NCI-H446 treated with DMSO at 0.1 percent for 48 hours (cell line): ENCODE data around the gene RASAL2.
"Not testable (repeated sequence)": the region's sequence is repeated elsewhere in the genome, so short reads cannot be mapped to it uniquely, and the experiment has no call there.

Experiments
- DNase-seq: peaks from one replicate; lab custom pipeline; 2025; lab: John Stamatoyannopoulos, UW

Gene RASAL2

GRCh38 chr1:178232949-178233348 lies 139.0 kb downstream of the RASAL2 start:
- no peak for DNase-seq

GRCh38 chr1:178237121-178237520 lies 143.2 kb downstream of the RASAL2 start:
- no peak for DNase-seq

DNA sequence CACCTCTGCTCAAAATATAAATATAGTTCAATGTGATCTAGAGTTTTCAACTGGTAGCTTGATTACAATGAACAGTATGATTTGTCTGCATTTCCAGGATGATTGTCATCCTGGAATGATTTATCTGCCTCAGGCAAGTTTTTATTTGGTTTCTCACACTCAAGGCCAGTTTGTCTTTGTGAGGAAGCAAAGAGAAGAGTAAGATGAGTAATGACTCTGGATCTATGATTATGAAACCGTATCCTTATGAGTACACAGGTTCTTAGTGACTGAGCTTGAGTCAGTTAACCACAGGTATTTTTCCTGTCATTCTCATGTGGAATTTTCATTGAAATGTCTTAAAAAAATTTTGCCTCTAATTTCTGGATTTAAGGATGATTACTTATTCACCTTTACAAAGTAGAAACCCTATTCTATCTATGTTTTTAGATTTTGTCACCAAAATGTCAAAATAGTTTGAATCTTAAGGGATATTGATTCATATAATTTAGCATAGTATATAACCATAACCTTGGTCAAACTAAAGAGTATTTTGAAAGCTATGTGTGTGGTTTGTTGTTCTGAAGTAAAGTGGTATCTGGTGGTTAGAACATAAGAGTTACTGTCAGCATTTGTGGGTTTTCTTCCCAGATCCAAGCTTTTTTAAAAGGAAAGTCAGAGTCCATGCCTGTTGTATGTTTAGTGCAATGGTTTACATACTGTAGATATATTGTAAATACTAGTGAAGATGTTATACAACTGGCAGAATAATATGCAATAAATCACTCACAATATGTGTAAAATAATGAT lies 145.0 kb downstream of the RASAL2 start:
- DNase-seq, result no peak

- no peak for DNase-seq
Measured at GRCh38 chr1:178241057-178241456, 147.2 kb downstream of the RASAL2 start.

DNA sequence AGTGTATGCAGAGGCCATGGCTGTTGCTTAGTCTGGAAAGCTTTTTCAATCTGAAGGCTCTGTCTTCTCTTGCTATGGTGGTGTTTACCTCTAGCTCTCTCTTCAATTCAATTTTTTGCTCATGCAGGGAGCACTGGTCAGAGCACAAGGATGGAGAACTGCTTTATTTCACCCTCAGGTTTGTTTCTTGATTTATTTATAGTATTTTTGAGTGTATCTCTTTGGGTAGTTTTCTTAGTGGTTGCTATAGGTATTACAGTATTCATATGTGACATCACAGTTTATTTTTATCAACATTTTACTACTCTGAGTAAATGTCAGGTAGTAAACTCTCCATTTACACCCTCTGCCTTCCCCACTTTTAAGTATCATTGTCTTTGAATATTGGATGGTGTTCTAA lies 147.9 kb downstream of the RASAL2 start:
- DNase-seq, result no peak

DNA sequence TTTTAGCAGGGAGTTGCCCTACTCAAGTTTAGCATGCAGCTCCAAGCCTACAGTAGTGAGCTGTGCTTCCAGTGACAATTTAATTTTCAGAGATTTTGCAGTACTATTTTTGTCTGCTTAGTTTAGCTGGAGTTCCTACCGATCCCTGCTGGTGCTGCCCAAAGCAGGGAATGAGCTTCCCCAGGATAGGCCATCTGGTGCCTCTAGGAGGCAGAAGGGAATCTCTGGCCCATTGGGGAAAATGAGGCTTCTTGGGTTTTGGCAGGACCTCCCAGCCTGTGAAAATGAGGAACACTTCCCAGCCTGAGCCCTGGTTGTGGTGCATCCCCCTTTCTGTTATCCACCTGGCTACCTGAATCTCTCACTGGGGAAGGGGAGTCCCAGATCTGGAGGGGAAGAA lies 149.2 kb downstream of the RASAL2 start:
- DNase-seq, result no peak

DNA sequence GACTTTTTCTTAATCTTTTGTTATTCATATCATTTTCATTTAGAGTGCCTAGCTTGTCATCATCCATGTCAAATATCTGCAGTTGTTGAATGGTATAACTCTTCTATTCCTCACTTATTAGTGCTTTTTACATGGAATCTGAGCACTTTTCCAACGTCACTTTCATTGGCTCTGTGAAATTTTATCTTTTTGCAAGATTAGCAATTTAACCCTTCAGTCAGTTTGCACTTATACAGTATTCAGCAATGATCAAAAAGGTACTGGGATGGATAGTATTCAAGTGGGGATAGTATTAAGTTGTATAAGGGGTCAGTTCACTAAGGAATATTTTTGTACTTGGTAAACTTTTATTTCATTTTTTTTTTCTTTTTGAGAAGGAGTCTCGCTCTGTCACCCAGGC lies 150.0 kb downstream of the RASAL2 start:
- no peak for DNase-seq

DNA sequence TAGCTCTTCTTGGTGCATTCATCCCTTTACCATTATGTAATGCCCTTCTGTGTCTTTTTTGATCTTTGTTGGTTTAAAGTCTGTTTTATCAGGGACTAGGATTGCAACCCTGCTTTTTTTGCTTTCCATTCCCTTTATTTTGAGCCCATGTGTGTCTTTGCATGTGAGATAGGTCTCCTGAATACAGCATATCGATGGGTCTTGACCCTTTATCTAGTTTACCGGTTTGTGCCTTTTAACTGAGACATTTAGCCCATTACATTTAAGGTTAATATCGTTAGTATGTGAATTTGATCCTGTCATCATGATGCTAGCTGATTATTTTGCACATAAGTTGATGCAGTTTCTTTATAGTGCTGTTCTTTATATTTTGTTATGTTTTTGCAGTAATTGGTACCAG lies 154.4 kb downstream of the RASAL2 start:
- not testable (repeated sequence) for DNase-seq

DNA sequence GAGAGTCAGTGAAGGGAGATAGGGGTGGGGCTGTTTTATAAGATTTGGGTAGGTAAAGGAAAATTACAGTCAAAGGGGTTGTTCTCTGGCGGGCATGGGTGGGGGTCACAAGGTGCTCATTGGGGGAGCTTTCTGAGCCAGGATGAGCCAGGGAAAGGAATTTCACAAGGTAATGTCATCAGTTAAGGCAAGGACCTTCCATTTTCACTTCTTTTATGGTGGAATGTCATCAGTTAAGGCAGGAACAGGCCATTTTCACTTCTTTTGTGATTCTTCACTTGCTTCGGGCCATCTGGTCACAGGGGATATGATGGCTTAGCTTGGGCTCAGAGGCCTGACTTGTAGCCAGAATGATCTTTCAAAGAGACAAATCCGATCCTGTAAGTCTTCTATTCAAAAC lies 159.7 kb downstream of the RASAL2 start:
- not testable (repeated sequence) for DNase-seq

DNA sequence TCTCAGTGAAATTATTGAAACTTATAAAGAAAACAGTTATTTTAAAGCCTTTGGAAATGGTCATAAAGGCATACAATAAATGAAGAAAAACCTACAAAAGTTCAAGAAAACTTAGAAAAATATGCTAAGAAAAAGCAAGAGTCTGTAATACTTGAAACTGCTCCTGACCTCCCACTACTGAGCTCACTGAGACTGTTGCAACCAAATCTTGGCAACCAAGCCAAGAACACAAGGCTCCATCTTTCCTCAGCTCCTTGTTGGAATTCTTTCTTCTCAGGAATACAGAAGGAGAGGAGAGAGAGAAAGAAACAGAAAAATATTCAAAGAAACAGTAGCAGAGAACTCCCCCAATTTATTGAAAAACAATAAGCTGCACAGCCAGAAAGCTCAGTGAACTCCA lies 160.5 kb downstream of the RASAL2 start:
- no peak for DNase-seq

DNA sequence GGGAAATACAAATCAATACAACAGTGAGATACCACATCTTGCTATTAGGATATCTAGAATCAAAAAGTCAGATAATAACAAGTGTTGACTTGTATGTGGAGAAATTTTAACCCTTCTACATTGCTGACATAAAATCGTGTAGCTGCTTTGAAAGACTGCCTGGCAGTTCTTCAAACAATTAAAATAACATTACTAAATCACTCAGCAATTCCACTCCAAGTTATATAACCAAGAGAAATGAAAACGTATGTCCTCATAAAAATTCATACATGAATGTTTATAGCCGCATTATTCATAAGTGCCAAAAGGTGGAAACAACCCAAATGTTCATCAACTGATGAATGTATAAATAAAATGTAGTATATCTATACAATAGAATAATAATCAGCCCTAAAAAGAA lies 164.6 kb downstream of the RASAL2 start:
- no peak for DNase-seq

DNA sequence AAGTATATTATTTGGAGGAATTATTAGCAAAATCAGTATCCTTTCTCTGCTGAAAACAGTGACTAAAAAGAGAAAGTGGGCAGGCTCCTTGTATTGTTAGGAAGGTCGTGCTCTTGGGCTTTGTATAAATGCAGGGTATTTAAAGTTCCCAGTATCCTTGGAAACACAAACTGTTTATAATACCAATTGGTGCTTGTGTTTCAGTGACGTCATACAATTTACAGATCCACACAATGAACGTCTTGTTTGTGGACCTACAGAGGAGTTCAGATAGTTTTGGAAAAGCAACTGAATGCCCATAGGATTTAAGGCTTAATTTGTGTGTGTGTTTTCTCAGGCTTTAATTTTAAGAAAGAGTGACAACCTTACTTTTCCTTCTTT lies 168.2 kb downstream of the RASAL2 start:
- DNase-seq, result no peak

DNA sequence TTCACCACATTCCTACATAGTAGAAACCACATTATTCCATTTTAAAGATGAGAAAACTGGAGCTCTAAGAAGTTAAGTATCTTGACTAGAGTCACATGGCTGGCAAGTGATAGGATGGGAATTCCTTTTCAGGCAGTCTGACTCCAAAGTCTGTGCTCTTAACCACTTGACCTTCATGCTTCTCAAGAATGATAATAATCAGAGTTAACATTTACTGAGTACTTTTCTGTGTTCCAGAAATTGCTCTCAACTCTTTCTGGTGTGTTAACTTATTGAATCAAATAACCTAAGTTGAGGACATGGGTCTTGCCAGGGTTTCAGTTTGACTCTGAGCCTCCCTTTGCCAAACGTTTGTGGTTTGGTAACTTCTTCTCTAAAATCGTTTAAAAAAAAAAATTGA lies 169.4 kb downstream of the RASAL2 start:
- no peak for DNase-seq

- no peak for DNase-seq
Measured at GRCh38 chr1:178266113-178266512, 172.2 kb downstream of the RASAL2 start.

DNA sequence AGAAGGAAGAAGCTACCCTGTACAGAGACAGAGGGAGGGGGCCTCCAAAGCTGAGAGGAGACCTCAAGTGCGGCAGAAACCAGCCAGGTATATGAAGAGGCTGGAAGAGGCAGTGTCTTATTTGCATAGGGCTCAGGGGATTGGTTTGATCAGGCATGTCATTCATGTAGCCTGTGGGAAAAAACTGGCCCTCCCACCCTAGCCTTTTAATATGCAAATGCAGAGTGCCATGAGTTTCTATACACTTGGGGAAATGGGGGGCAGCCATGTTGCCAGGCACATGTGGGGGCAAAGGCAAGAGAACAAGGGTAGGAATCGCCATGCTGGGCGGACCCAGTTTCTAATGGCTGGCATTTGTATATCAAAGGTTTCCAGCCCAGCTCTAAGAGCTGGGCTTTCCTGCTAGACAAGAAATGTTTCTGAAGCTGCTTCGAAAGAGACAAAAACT lies 172.7 kb downstream of the RASAL2 start:
- no peak for DNase-seq

DNA sequence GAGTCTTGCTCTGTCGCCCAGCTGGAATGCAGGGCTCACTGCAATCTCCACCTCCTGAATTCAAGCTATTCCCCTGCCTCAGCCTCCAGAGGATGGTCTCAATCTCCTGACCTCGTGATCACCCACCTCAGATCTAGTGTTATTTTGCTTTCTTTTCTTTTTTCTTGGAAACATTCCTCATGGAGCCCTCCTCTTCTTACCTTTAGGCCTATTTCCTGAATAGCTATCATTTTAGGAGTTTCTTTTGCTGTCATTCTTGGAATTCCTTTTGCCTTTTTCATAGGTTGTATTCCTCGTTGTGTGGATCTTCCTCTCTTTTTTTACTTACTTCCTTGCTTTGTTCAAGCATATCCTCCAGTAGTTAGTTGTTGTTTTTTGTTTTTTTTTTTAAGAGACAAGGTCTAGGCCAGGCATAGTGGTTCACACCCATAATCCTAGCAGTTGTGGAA lies 173.8 kb downstream of the RASAL2 start:
- no peak for DNase-seq

GRCh38 chr1:178271471-178271870 lies 177.6 kb downstream of the RASAL2 start:
- DNase-seq, result peak; percentile 10

DNA sequence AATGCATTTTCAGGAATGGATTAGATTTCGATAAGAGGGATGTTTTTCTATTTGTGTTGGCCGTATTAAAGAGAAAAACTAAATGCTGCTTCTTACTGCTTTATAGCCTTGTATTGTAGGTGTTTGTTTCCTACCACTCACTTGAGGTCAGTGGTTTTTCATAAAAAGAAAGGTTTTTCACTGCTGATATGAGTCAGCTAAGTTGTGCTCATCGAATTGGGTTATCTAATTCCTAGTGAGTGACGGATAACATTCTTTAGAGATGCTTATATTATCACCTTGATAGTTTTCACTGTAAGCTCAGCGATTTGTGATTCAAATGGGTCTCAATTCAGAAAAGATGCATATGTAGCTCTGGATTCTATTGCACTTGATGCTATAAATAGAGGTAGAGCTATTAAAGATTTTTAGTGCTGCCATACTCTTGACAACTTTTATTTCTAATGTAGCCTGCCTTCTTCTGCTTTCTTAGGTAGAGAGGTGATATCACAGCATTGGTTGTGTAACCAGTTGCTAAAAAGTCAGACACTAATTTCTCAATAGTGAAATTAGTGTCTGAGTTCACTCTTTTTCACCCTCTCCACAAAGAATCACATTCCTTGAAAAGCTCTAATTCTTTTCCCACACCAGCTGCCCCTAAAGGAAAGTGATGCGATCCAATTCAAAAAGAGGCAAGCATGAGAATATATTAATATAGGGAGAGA lies 180.0 kb downstream of the RASAL2 start:
- DNase-seq, result no peak

DNA sequence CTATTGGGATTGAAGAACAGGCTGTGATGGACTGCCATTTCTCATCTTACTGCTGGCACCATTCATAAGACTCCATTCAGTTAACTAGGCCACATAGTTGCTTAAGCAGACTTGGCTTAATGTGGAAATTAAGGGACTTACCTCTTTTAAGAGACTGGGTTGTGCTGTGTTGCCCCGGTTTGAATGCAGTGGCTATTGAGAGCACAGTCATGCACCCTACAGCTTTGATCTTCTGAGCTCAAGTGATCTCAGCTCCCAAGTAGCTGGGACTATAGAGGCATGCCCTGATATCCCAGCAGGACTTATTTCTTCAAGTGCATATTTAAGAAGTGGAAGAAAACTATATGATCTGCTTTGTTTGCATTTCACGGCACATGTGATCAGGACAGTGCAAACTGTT lies 181.1 kb downstream of the RASAL2 start:
- no peak for DNase-seq

DNA sequence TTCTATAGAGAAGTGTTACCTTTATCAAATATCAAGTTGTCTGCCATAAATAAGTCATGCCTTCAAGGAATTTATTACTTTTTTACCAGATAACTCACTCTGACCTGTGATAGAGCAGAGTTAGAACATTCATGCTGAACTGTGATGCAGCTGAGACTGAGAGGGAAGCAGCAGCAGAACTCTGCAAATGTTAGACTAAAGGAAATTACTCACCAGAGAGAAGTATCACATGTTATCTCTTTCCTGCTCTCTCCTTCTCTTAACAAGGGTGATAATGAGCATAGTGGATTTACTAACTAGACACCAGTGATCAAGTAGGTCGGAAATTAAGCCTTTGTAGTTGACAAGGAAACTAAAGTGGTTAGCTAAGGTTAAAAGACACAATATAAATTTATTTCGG lies 181.6 kb downstream of the RASAL2 start:
- no peak for DNase-seq

DNA sequence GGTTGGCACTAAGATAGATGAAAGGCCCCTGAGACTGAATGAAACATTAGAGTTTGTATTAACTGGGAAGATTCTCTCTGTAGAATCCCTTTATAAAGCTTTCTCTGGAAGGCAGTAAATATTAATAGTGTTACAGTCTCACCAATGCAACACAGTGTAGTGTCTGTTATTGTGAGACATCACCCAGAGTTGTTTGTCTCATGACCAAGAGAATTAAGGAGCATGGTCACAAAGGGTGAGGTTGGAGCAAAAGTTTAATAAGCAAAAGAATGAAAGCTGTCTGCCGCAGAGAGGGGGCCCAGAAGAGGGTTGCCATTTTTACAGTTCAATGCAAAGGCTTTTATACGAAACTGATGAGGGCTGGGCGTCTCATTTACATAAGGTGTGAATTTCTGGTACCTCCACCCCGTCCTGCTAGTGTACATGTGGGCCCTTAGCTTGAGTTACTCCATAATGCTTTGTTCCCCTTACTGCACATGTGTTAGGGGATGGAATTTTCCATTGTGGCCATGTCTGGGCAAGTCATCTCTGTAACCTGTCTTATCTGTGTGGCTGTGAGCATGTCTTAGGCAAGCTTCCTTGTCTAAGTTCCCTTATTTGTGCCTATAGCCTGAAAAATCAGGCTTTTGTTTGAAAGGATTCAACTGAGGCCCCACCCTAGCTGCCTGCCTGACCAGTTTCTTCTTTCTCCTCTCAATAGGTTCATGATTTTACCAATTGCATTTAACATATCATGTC lies 184.1 kb downstream of the RASAL2 start:
- DNase-seq, result no peak

- DNase-seq, result no peak
Measured at GRCh38 chr1:178278916-178279686, 185.2 kb downstream of the RASAL2 start.
